HPDE6-E6E7 (cell line): ENCODE results near the gene SLC39A5.
A peak's percentile ranks its signal among the peaks of the same experiment; 100 is the strongest.

Experiments used
- DNase-seq: peaks from one replicate; pipeline ENCODE4 v3.0.0; 2011; ENCODE audit warnings: missing footprints; ENCODE audit errors: extremely low spot score

SLC39A5 gene

GRCh38 chr12:56216461-56216860 is 13.4 kb upstream of the SLC39A5 start:
- no peak for DNase-seq

- DNase-seq: no peak
These were observed 10.0 kb upstream of the SLC39A5 start for GRCh38 chr12:56219840-56220239.

- DNase-seq: no peak
These were observed 9.1 kb upstream of the SLC39A5 start for GRCh38 chr12:56220611-56221231.

- peak; percentile 45 for DNase-seq
These were observed 8.6 kb upstream of the SLC39A5 start for GRCh38 chr12:56221232-56221756.

GRCh38 chr12:56221757-56222530 is 7.9 kb upstream of the SLC39A5 start, which contains the start of gene RNF41:
RNF41 (minus strand) TSS chr12:56221922; CDS start chr12:56214047, 7,875 bp downstream.
- peak; percentile 99 for DNase-seq

GRCh38 chr12:56222531-56222895 is 7.3 kb upstream of the SLC39A5 start:
- DNase-seq: no peak

- no peak for DNase-seq
These were observed 6.2 kb upstream of the SLC39A5 start for GRCh38 chr12:56223571-56224101.

- peak; percentile 100 for DNase-seq
These were observed 5.6 kb upstream of the SLC39A5 start, which contains the start of gene NABP2 for GRCh38 chr12:56224102-56224701. NABP2 (plus strand) TSS chr12:56224342; CDS start chr12:56224857, 515 bp downstream.

GRCh38 chr12:56224954-56225353 is 4.9 kb upstream of the SLC39A5 start:
- no peak for DNase-seq

GRCh38 chr12:56229082-56229481 is 769 bp upstream of the SLC39A5 start:
- no peak for DNase-seq

GRCh38 chr12:56230432-56231183 is 757 bp downstream of the SLC39A5 start:
- DNase-seq: no peak

GRCh38 chr12:56231184-56231582 is 1.3 kb downstream of the SLC39A5 start:
- no peak for DNase-seq

- no peak for DNase-seq
These were observed 5.0 kb downstream of the SLC39A5 start for GRCh38 chr12:56234746-56235436.

GRCh38 chr12:56236091-56236490 is 6.2 kb downstream of the SLC39A5 start:
- DNase-seq: no peak

- DNase-seq: no peak
These were observed 7.1 kb downstream of the SLC39A5 start for GRCh38 chr12:56236985-56237384.

GRCh38 chr12:56237552-56237951 is 7.7 kb downstream of the SLC39A5 start:
- DNase-seq: no peak

- DNase-seq: no peak
These were observed 11.8 kb downstream of the SLC39A5 start for GRCh38 chr12:56241424-56242303.

- no peak for DNase-seq
These were observed 13.1 kb downstream of the SLC39A5 start for GRCh38 chr12:56242986-56243385.

- DNase-seq: no peak
These were observed 13.9 kb downstream of the SLC39A5 start for GRCh38 chr12:56243731-56244181.

- no peak for DNase-seq
These were observed 14.6 kb downstream of the SLC39A5 start for GRCh38 chr12:56244494-56244893.
